ENCODE data around the gene EIF4H. TPM values are rescaled to one million over a fixed set of nuclear protein-coding genes. Genes with fewer than 3 reads are reported as not detected.

The EIF4H gene
- total RNA-seq, 1 experiment from 2014 or later, result 453 TPM

DNA sequence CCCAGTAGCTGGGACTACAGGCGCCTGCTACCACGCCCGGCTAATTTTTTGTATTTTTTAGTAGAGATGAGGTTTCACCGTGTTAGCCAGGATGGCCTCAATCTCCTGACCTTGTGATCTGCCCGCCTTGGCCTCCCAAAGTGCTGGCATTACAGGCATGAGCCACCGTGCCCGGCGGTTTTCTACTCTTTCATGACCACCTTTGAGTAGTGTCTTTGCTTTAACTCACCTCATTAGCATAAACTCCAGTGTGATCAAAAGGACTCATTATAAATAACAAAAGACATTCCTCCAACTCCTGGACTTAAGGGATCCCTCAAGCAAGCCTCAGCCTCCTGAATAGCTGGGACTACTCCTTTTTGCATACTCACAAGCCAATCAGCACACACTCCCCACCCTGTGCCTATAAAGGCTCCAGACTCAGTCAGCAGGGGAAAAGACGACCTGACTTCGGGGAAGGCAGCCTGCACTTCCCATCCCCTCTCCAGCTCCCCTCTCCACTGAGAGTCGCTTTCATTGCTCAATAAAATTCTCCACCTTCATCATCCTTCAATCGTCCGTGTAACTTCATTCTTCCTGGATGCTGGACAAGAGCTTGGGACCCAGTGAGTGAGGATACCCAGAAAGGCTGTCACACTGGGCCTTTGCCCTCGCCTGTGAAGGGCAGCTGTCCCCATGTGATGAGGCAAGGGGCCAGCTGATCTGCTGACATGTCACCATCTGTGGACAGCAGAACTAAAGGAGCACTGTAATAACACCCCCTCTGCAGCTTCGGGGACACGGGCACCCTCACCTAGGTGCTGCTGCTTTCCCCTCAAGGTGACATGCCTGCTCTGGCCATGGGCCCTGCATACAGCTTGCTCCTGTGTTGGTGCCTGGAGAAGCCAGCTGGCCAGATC lies 35.0 kb upstream of the EIF4H start:
- no peaks in the 10 kb centered on the region for H3K27me3 ChIP-seq (replicated peaks; ENCODE audit: insufficient read depth, low read depth, low read length, poor library complexity)
- ChIA-PET CTCF (no interaction called here), POLR2A (ENCODE audit: low non-redundant PET) (no interaction called here)
- no peak for DNase-seq (ENCODE audit: low spot score)
- no peaks in the 10 kb centered on the region for H3K9me3 ChIP-seq (ENCODE audit: low read depth, low read length, poor library complexity, severe bottlenecking)
- TF ChIP-seq, protein P1, sequence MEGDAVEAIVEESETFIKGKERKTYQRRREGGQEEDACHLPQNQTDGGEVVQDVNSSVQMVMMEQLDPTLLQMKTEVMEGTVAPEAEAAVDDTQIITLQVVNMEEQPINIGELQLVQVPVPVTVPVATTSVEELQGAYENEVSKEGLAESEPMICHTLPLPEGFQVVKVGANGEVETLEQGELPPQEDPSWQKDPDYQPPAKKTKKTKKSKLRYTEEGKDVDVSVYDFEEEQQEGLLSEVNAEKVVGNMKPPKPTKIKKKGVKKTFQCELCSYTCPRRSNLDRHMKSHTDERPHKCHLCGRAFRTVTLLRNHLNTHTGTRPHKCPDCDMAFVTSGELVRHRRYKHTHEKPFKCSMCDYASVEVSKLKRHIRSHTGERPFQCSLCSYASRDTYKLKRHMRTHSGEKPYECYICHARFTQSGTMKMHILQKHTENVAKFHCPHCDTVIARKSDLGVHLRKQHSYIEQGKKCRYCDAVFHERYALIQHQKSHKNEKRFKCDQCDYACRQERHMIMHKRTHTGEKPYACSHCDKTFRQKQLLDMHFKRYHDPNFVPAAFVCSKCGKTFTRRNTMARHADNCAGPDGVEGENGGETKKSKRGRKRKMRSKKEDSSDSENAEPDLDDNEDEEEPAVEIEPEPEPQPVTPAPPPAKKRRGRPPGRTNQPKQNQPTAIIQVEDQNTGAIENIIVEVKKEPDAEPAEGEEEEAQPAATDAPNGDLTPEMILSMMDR (conservative IDR thresholded peaks at IDR 0.05; ENCODE audit: low read depth, low read length), result no peak
- no peak for TF ChIP-seq EZH2 (IDR thresholded peaks at IDR 0.05; ENCODE audit: borderline replicate concordance, low read depth, low read length, poor library complexity, severe bottlenecking)
- intact Hi-C loops (cut with micrococcal nuclease; ENCODE audit: unreplicated experiment), result no loop called here
- H3K4me3 ChIP-seq (ENCODE audit: low read depth, low read length, poor library complexity, severe bottlenecking), result no peak overlapping the region
- no peaks in the 10 kb centered on the region for H3K36me3 ChIP-seq (ENCODE audit: insufficient read depth, low read length, poor library complexity, severe bottlenecking)
- H3K27ac ChIP-seq (ENCODE audit: low read depth, low read length, poor library complexity, severe bottlenecking), result no peak overlapping the region
- H3K4me1 ChIP-seq (ENCODE audit: insufficient read depth, low read length, poor library complexity, severe bottlenecking), result no peaks in the 10 kb centered on the region
- no TSS peak for BruUV-seq (replicated peaks)

DNA sequence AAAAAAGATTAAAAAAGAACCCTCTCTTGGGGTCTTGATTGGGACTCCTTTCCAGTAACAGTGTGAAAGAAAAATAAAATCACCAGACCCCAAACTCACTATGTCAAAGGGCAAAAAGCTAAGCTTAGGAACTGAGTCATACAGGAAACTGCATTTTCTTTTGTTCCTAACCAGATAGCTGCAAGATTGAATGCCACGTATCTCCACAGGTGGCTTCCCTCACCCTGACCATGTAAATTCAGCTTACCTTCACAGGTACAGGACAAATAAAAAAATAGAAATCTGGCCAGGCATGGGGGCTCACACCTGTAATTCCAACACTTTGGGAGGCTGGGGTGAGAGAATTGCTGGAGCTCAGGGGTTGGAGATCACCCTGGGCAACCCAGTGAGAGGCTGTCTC lies 32.5 kb upstream of the EIF4H start:
- Histone ChIP-seq H3K36me3 (ENCODE audit: insufficient read depth, low read length, poor library complexity, severe bottlenecking) (no peaks in the 10 kb centered on the region), H3K27ac (ENCODE audit: low read depth, low read length, poor library complexity, severe bottlenecking) (no peak overlapping the region), H3K27me3 (replicated peaks; ENCODE audit: insufficient read depth, low read depth, low read length, poor library complexity) (no peaks in the 10 kb centered on the region), H3K9me3 (ENCODE audit: low read depth, low read length, poor library complexity, severe bottlenecking) (no peaks in the 10 kb centered on the region), H3K4me3 (ENCODE audit: low read depth, low read length, poor library complexity, severe bottlenecking) (no peak overlapping the region), H3K4me1 (ENCODE audit: insufficient read depth, low read length, poor library complexity, severe bottlenecking) (no peaks in the 10 kb centered on the region)
- BruUV-seq (replicated peaks), result no TSS peak
- no peak for DNase-seq (ENCODE audit: low spot score)
- intact Hi-C loops (cut with micrococcal nuclease; ENCODE audit: unreplicated experiment), result no loop called here
- no peak for TF ChIP-seq EZH2 (IDR thresholded peaks at IDR 0.05; ENCODE audit: borderline replicate concordance, low read depth, low read length, poor library complexity, severe bottlenecking)
- TF ChIP-seq, protein P1 (conservative IDR thresholded peaks at IDR 0.05; ENCODE audit: low read depth, low read length), result no peak
- POLR2A ChIA-PET (ENCODE audit: low non-redundant PET), result no interaction called here
- CTCF ChIA-PET, result no interaction called here

DNA sequence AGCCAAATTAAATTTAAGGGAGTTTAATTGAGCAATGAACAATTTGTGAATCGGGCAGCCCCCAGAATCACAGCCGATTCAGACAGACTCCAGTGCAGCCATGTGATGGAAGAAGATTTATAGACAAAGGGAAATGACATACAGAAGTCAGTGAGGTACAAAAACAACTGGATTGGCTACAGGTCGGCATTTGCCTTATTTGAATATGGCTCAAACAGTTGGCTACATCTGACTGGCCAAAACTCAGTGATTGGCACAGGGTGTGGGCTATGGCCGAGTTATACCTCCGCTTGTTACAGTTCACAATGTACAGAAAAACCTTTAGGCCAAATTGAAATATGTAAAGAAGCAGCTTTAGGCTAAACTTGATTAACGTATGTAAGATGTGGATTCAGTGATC lies 30.8 kb upstream of the EIF4H start:
- no peak overlapping the region for H3K4me3 ChIP-seq (ENCODE audit: low read depth, low read length, poor library complexity, severe bottlenecking)
- no TSS peak for BruUV-seq (replicated peaks)
- ChIA-PET POLR2A (ENCODE audit: low non-redundant PET) (no interaction called here), CTCF (no interaction called here)
- H3K27me3 ChIP-seq (replicated peaks; ENCODE audit: insufficient read depth, low read depth, low read length, poor library complexity), result no peaks in the 10 kb centered on the region
- intact Hi-C loops (cut with micrococcal nuclease; ENCODE audit: unreplicated experiment), result no loop called here
- H3K36me3 ChIP-seq (ENCODE audit: insufficient read depth, low read length, poor library complexity, severe bottlenecking), result no peaks in the 10 kb centered on the region
- no peak overlapping the region for H3K27ac ChIP-seq (ENCODE audit: low read depth, low read length, poor library complexity, severe bottlenecking)
- no peak for TF ChIP-seq EZH2 (IDR thresholded peaks at IDR 0.05; ENCODE audit: borderline replicate concordance, low read depth, low read length, poor library complexity, severe bottlenecking)
- TF ChIP-seq, protein P1 (conservative IDR thresholded peaks at IDR 0.05; ENCODE audit: low read depth, low read length), result no peak
- H3K4me1 ChIP-seq (ENCODE audit: insufficient read depth, low read length, poor library complexity, severe bottlenecking), result no peaks in the 10 kb centered on the region
- DNase-seq (ENCODE audit: low spot score), result no peak
- H3K9me3 ChIP-seq (ENCODE audit: low read depth, low read length, poor library complexity, severe bottlenecking), result no peaks in the 10 kb centered on the region

Data from A673 (cell line).